Measurements from ENCODE around the gene LIN37. TPM values are rescaled to one million over a fixed set of nuclear protein-coding genes. Genes with fewer than 3 reads are reported as not detected.

The LIN37 gene
- total RNA-seq, 1 experiment from 2014 or later = 10.1 TPM

DNA sequence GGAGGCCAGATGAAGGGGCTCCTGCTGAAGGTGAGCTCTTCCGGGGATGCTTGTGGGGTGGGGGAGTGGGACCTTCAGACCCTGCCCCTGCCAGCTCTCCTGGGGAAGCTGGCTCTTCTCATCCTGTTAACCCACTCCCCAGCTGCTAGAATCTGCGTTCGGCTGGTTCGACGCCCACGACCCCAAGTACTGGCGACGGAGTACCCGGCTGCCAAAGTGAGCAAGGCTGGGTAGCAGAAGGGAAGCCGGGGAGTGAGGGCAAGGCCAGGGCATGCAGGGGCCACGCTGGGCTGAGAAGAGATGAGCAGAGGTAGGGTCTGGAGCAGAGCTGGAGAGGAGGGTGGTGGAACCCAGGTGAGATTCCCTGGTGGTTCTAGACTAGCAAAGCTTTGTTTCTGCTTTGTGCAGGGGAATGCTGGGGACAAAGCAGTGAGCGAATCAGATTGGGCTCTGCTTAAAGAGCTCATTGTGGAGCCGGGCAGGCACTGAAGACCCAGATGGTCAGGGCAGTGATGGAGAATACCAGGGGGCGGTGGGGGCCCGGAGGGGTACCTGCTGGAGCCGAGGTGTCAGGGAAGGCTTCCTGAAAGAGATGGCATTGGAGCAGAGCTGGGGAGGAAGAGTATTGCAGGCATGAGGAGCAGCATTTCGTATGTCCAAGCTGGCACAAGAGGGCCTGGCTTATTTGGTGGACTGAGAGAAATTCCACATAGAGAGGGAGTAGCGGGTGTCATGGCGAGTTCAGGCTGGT lies 20.2 kb upstream of the LIN37 start:
- ChIA-PET CTCF (no interaction called here), POLR2A (interaction anchor here (1.1 kb wide), 1 partner anchor 13 kb away, joined by 3 read pairs; no protein-coding TSS in a partner anchor), RAD21 (ENCODE audit: low non-redundant PET in 1 of 2, low total read pairs in 2 of 2, uncharacterized antibody in 2 of 2, unreplicated experiment in 2 of 2) (no interaction called here)
- intact Hi-C loops (cut with micrococcal nuclease) = no loop called here
- Histone ChIP-seq H3K9ac (ENCODE audit: low read length) (no peak overlapping the region), H3K4me3 (replicated peaks in 1 of 2; ENCODE audit: low read depth in 1 of 2, low read length in 2 of 2) (no peak overlapping the region), H3K27me3 (ENCODE audit: insufficient read depth, low read length) (no peaks in the 10 kb centered on the region), H2AFZ (ENCODE audit: low read depth, low read length, poor library complexity, severe bottlenecking) (no peak overlapping the region), H3K9me3 (ENCODE audit: control insufficient read depth in 1 of 2, insufficient read depth in 1 of 2, low read depth in 1 of 2, low read length in 2 of 2) (no peaks in the 10 kb centered on the region), H3K4me2 (ENCODE audit: low read length) (no peak overlapping the region), H3K4me1 (ENCODE audit: control insufficient read depth in 1 of 2, insufficient read depth in 2 of 2, low read length in 2 of 2) (no peaks in the 10 kb centered on the region), H3K27ac (ENCODE audit: low read depth, low read length) (no peak overlapping the region), H4K20me1 (ENCODE audit: insufficient read depth) (no peaks in the 10 kb centered on the region), H3K79me2 (ENCODE audit: insufficient read depth, low read length) (no peaks in the 10 kb centered on the region), H3K36me3 (ENCODE audit: control insufficient read depth in 1 of 2, insufficient read depth in 2 of 2, low read length in 2 of 2) (peaks cover 60 to 73% of the 10 kb centered on the region in 2 experiments), H3K9me2 (ENCODE audit: insufficient read depth) (no peaks in the 10 kb centered on the region)
- DNase-seq (ENCODE audit: low read depth, low spot score) (no peak), ATAC-seq (no peak)
- no peak for TF ChIP-seq ZFX (IDR thresholded peaks at IDR 0.05)
- TF ChIP-seq REST (IDR thresholded peaks at IDR 0.05; ENCODE audit: low read depth) = no peak
- no peak for TF ChIP-seq CBX3 (IDR thresholded peaks at IDR 0.05; ENCODE audit: low read depth)
- no peak for TF ChIP-seq FOSL1 (IDR thresholded peaks at IDR 0.05; ENCODE audit: low read depth)
- TF ChIP-seq ATF3 (IDR thresholded peaks at IDR 0.05) = no peak
- TF ChIP-seq, protein P1, sequence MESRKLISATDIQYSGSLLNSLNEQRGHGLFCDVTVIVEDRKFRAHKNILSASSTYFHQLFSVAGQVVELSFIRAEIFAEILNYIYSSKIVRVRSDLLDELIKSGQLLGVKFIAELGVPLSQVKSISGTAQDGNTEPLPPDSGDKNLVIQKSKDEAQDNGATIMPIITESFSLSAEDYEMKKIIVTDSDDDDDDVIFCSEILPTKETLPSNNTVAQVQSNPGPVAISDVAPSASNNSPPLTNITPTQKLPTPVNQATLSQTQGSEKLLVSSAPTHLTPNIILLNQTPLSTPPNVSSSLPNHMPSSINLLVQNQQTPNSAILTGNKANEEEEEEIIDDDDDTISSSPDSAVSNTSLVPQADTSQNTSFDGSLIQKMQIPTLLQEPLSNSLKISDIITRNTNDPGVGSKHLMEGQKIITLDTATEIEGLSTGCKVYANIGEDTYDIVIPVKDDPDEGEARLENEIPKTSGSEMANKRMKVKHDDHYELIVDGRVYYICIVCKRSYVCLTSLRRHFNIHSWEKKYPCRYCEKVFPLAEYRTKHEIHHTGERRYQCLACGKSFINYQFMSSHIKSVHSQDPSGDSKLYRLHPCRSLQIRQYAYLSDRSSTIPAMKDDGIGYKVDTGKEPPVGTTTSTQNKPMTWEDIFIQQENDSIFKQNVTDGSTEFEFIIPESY (IDR thresholded peaks at IDR 0.05; ENCODE audit: extremely low read depth, insufficient replicate concordance, low read length) = no peak
- no peak for TF ChIP-seq ZNF274 (IDR thresholded peaks at IDR 0.05; ENCODE audit: low read depth, low read length)
- no peak for TF ChIP-seq RAD21 (IDR thresholded peaks at IDR 0.05; ENCODE audit: low read depth)
- no TSS peak for BruUV-seq (replicated peaks)

Measured in HCT116 (cell line).